Thymus (tissue), 14 donors: ENCODE data around the gene ZNF275. TPM values are rescaled to one million over a fixed set of nuclear protein-coding genes. Genes with fewer than 3 reads are reported as not detected.
"Not testable (repeated sequence)": the region's sequence is repeated elsewhere in the genome, so short reads cannot be mapped to it uniquely, and the experiment has no call there.

ENCODE experiments used
- DNase-seq, 9 donors: peaks; one replicate each; pipeline ENCODE4 v3.0.0-alpha.2; 2013; ENCODE audit warnings: low spot score in 9 of 9, low read depth in 6 of 9, missing footprints in 1 of 9
- H3K27ac ChIP-seq, 2 donors: one replicate each; pipeline ENCODE4 v1.5.1; 2013; ENCODE audit warnings: control low read depth in 1 of 2, low read depth in 1 of 2, low read length in 1 of 2, mild to moderate bottlenecking in 1 of 2, moderate library complexity in 1 of 2
- H3K27me3 ChIP-seq, 2 donors: one replicate each; pipeline ENCODE4 v1.5.1; 2013; ENCODE audit warnings: low read length in 1 of 2; ENCODE audit not compliant: control insufficient read depth in 2 of 2, insufficient read depth in 1 of 2
- H3K36me3 ChIP-seq, 2 donors: one replicate each; pipeline ENCODE4 v1.5.1; 2013; ENCODE audit warnings: low read length in 1 of 2, mild to moderate bottlenecking in 1 of 2, moderate library complexity in 1 of 2; ENCODE audit not compliant: control insufficient read depth in 2 of 2, insufficient read depth in 2 of 2
- H3K4me1 ChIP-seq, 2 donors: one replicate each; pipeline ENCODE4 v1.5.1; 2013; ENCODE audit warnings: low read length in 2 of 2; ENCODE audit not compliant: control insufficient read depth in 2 of 2, insufficient read depth in 2 of 2
- H3K4me3 ChIP-seq, 2 donors: one replicate each; pipeline ENCODE4 v1.5.1; 2013; ENCODE audit warnings: low read length in 2 of 2, control low read depth in 1 of 2, mild to moderate bottlenecking in 1 of 2
- H3K9me3 ChIP-seq, 2 donors: one replicate each; pipeline ENCODE4 v1.5.1; 2013; ENCODE audit warnings: low read length in 1 of 2, mild to moderate bottlenecking in 1 of 2; ENCODE audit not compliant: control insufficient read depth in 2 of 2, insufficient read depth in 1 of 2
- WGBS: extraction: QIAGEN DNeasy Blood & Tissue Kit; methylation state at CpG from one replicate; pipeline ENCODE4 v1.1.7; 2013; 5-methylcytosine and 5-hydroxymethylcytosine counted together
- long read RNA-seq, 10 donors: transcript quantifications; one replicate each; lab custom pipeline, GENCODE V29; 2026
- polyA plus RNA-seq: library from polyadenylated mRNA; stranded (reverse); fragments of 200-250 nt; gene quantifications from one replicate; pipeline ENCODE4 v1.2.3, GENCODE V29; 2013
- total RNA-seq: library from RNA; stranded (reverse); fragments of 120-200 nt; gene quantifications from one replicate; pipeline ENCODE4 v1.2.4, GENCODE V29; 2013
- donor health status: healthy.

Gene ZNF275
- total RNA-seq = 3.7 TPM
- polyA plus RNA-seq = 4.5 TPM
- long read RNA-seq, donor 1 = 0 reads
- long read RNA-seq, donor 2, full-length matches to known transcripts = 6 of 6 reads
- long read RNA-seq, donor 2, partial matches to known transcripts = 0 of 6 reads
- long read RNA-seq, donor 2, other reads (novel, unspliced or antisense) = 0 of 6 reads
- long read RNA-seq, donor 3, full-length matches to known transcripts = 1 of 1 reads
- long read RNA-seq, donor 3, partial matches to known transcripts = 0 of 1 reads
- long read RNA-seq, donor 3, other reads (novel, unspliced or antisense) = 0 of 1 reads
- long read RNA-seq, donor 4, full-length matches to known transcripts = 1 of 1 reads
- long read RNA-seq, donor 4, partial matches to known transcripts = 0 of 1 reads
- long read RNA-seq, donor 4, other reads (novel, unspliced or antisense) = 0 of 1 reads
- long read RNA-seq, donor 5, full-length matches to known transcripts = 3 of 3 reads
- long read RNA-seq, donor 5, partial matches to known transcripts = 0 of 3 reads
- long read RNA-seq, donor 5, other reads (novel, unspliced or antisense) = 0 of 3 reads
- long read RNA-seq, donor 6, full-length matches to known transcripts = 2 of 2 reads
- long read RNA-seq, donor 6, partial matches to known transcripts = 0 of 2 reads
- long read RNA-seq, donor 6, other reads (novel, unspliced or antisense) = 0 of 2 reads
- long read RNA-seq, donor 7, full-length matches to known transcripts = 3 of 3 reads
- long read RNA-seq, donor 7, partial matches to known transcripts = 0 of 3 reads
- long read RNA-seq, donor 7, other reads (novel, unspliced or antisense) = 0 of 3 reads
- long read RNA-seq, donor 8 = 0 reads
- long read RNA-seq, donor 9, full-length matches to known transcripts = 1 of 1 reads
- long read RNA-seq, donor 9, partial matches to known transcripts = 0 of 1 reads
- long read RNA-seq, donor 9, other reads (novel, unspliced or antisense) = 0 of 1 reads
- long read RNA-seq, donor 10, full-length matches to known transcripts = 1 of 1 reads
- long read RNA-seq, donor 10, partial matches to known transcripts = 0 of 1 reads
- long read RNA-seq, donor 10, other reads (novel, unspliced or antisense) = 0 of 1 reads

- Histone ChIP-seq H3K36me3 (peaks cover 0 to 2% of the 10 kb centered on the region in 2 donors), H3K27ac (peak within 1 kb of the TSS in 1 of 2 donors; percentile 74), H3K4me3 (peak within 1 kb of the TSS; percentile 66 to 69), H3K4me1 (peaks cover 8 to 22% of the 10 kb centered on the region in 2 donors), H3K27me3 (no peaks in the 10 kb centered on the region), H3K9me3 (no peaks in the 10 kb centered on the region)
- peak in 7 of 9 donors; percentile 34 to 86 (median 67) for DNase-seq
- WGBS = under 1% methylated on average over 85 of the region's 86 CpGs
Observed at GRCh38 chrX:153333821-153334653, at the start of gene ZNF275. Gene ZNF275 (plus strand): TSS chrX:153334153. CDS start chrX:153336680, 2,527 bp downstream.

- not testable (repeated sequence) for H3K36me3 ChIP-seq, H3K27ac ChIP-seq, H3K4me3 ChIP-seq, DNase-seq, H3K27me3 ChIP-seq, H3K9me3 ChIP-seq, H3K4me1 ChIP-seq
- no CpG with 5 or more reads among the region's 8 CpGs for WGBS
Observed at GRCh38 chrX:153285678-153286077, 48.3 kb upstream of the ZNF275 start.

GRCh38 chrX:153288807-153289206 is 45.1 kb upstream of the ZNF275 start:
- not testable (repeated sequence) for H3K27me3 ChIP-seq, H3K4me1 ChIP-seq, H3K4me3 ChIP-seq, H3K27ac ChIP-seq, DNase-seq, H3K36me3 ChIP-seq, H3K9me3 ChIP-seq
- WGBS = no CpG with 5 or more reads among the region's 2 CpGs

GRCh38 chrX:153293485-153294071 is 40.4 kb upstream of the ZNF275 start:
- not testable (repeated sequence) for H3K4me1 ChIP-seq, H3K27me3 ChIP-seq, H3K27ac ChIP-seq, H3K4me3 ChIP-seq, H3K36me3 ChIP-seq, H3K9me3 ChIP-seq
- DNase-seq = peak in 1 of 9 donors; percentile 6
- 61% methylated on average over 3 of the region's 8 CpGs for whole genome bisulfite sequencing

GRCh38 chrX:153297376-153297775 is 36.6 kb upstream of the ZNF275 start:
- no peak for DNase-seq
- WGBS = 76% methylated on average over 1 of the region's 1 CpG
- no peaks in the 10 kb centered on the region for H3K36me3 ChIP-seq
- H3K27ac ChIP-seq = no peak overlapping the region
- no peak overlapping the region for H3K4me3 ChIP-seq
- H3K27me3 ChIP-seq = no peaks in the 10 kb centered on the region
- H3K9me3 ChIP-seq = no peaks in the 10 kb centered on the region
- peaks cover 0 to 3% of the 10 kb centered on the region in 2 donors for H3K4me1 ChIP-seq

- Histone ChIP-seq H3K4me1 (no peaks in the 10 kb centered on the region), H3K9me3 (no peaks in the 10 kb centered on the region), H3K27ac (no peak overlapping the region), H3K4me3 (no peak overlapping the region), H3K36me3 (no peaks in the 10 kb centered on the region), H3K27me3 (peaks cover 0 to 10% of the 10 kb centered on the region in 2 donors)
- no peak for DNase-seq
- WGBS = 91% methylated on average over 5 of the region's 5 CpGs
Observed at GRCh38 chrX:153299855-153300254, 34.1 kb upstream of the ZNF275 start.

- H3K36me3 ChIP-seq = no peaks in the 10 kb centered on the region
- H3K27ac ChIP-seq = no peak overlapping the region
- no peak for DNase-seq
- H3K4me3 ChIP-seq = no peak overlapping the region
- no peaks in the 10 kb centered on the region for H3K4me1 ChIP-seq
- no peaks in the 10 kb centered on the region for H3K9me3 ChIP-seq
- H3K27me3 ChIP-seq = peaks cover 0 to 10% of the 10 kb centered on the region in 2 donors
- WGBS = 91% methylated on average over 3 of the region's 3 CpGs
Observed at GRCh38 chrX:153301746-153302145, 32.2 kb upstream of the ZNF275 start.

- DNase-seq = no peak
- no peaks in the 10 kb centered on the region for H3K36me3 ChIP-seq
- peaks cover 0 to 10% of the 10 kb centered on the region in 2 donors for H3K27me3 ChIP-seq
- no peaks in the 10 kb centered on the region for H3K9me3 ChIP-seq
- no peak overlapping the region for H3K27ac ChIP-seq
- no peak overlapping the region for H3K4me3 ChIP-seq
- no peaks in the 10 kb centered on the region for H3K4me1 ChIP-seq
- WGBS = 95% methylated on average over 4 of the region's 4 CpGs
Observed at GRCh38 chrX:153302796-153303195, 31.2 kb upstream of the ZNF275 start.
